GM18498 (cell line): Measurements from ENCODE around the gene NAV1.

Source experiments
- ATAC-seq: cut with Tn5 transposase; IDR thresholded peaks from one replicate; pipeline ENCODE4 v1.9.1; 2021; ENCODE audit warnings: mild to moderate bottlenecking, moderate library complexity; ENCODE audit not compliant: unreplicated experiment

The NAV1 gene

DNA sequence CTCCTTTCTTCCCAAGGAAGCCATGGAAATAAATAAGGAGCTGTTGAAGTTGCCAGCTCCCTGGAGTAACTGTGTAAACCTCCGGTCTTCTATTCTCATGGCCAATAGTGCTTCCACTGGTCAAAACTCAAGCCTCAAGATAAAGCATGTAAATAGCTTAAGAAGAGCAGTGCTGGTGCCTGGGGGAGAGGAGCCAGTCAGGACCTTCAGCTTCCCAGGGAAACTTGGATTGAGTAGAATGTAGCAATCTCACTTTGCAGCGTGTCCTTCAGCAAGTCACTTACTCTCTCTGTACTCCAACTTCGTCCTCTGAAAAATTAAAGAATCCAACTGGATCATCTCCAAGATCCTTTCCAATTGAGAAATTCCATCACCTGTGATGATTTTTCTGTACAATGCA is 44.7 kb downstream of the NAV1 start:
- ATAC-seq = no peak

DNA sequence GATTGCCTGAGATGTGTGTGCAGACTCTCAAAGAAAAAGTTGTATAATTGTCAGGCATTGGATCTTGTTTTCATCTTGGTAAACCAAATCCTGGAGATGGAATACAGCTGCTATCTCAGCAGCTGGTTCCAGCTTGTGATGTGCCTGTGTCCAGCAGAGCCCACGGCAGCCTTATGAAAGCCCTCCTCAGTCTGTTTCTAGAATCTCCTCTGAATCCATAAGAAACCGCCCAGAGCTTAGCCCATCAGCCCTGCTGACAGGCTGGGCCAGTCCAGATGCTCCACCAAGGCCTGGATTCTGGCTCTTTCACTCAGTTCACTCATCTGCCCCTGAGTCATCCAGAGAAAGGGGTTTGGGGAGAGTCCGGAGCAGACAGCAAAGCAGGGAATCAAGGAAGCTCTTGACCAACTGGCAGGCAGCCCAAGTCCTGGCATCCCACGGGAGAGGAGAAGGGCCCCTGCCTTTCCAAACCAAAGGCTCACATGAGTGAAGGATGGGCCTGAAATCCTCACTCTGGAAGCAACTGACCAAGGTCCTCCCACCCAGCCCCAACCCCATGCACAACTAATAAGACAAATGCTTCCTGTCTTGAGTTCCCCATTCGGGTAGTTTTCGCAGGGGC is 45.7 kb downstream of the NAV1 start:
- no peak for ATAC-seq

DNA sequence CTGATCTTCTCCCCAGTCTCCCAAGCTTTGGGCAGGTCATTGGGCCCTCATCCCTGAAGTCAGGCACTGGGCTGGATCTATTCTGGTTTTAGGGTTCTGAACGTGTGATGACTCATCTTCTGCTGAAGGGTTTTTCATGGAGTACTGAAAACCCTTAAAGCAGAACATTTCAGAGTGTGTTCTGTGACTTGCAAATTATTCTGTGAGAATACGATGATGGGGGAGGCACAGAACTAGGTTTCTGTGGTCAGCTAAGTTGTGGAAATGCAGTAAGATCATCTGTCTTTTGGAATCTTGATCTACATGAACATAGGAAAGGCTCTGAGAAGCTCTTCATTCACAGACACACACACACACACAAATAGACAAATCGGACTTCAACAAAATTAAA is 46.2 kb downstream of the NAV1 start:
- no peak for ATAC-seq

DNA sequence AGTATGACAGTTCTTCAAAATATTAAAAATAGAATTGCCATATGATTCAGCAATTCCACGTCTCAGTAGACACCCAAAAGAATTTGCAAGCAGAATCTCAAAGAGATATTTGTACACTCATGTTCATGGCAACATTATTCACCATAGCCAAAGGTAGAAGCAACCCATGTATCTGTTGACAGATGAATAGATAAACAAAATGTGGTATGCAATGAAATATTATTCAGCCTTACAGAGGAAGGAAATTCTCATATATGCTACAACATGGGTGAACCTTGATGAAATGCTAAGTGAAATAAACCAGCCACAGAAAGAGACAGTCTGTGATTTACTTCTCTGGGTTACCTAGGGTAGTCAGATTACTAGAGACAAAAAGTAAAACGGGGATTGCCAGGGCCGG is 47.0 kb downstream of the NAV1 start:
- ATAC-seq = no peak

DNA sequence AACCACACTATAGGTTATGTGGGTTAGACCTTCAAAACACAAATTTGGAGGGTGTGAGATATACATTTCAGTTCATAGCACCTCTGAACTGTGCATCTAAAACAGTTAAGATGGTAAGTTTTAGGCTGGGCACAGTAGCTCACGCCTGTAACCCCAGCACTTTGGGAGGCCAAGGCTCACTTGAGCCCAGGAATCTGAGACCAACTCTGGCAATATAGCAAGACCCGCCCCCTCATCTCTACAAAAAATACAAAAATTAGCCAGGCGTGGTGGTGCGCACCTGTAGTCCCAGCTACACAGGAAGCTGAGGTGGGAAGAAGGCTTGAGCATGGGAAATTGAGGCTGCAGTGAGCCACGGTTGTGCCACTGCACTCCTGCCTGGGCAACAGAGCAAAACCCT is 47.9 kb downstream of the NAV1 start:
- no peak for ATAC-seq

DNA sequence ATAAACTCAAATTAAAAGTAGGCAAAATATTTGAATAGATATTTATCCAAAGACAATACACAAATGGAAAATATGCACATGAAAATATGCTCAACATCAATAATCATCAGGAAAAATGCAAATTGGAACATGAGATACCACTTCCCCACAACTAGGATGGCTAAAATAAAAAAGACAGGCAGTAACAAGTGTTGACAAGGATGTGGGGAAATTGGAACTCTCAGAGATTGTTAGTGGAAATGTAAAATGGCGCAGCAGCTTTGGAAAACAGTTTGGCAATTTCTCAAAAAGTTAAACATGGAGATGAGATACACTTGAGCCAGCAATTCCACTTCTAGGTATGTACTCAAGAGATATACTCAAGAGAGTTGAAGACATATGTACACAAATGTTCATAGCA is 48.8 kb downstream of the NAV1 start:
- no peak for ATAC-seq
